H9 (cell line): ENCODE measurements around the gene CEP152. TPM values are rescaled to one million over a fixed set of nuclear protein-coding genes. Genes with fewer than 3 reads are reported as not detected.

ENCODE experiments used
- DNase-seq: peaks from one replicate; pipeline ENCODE4 v3.0.0-alpha.2; 2017
- H2AFZ ChIP-seq: one replicate; pipeline ENCODE4 v1.6.1; 2013; ENCODE audit warnings: mild to moderate bottlenecking, low read length, control low read depth, moderate library complexity
- H2AK5ac ChIP-seq: 2 replicates; pipeline ENCODE4 v1.6.1; 2013; ENCODE audit warnings: low read length, control low read depth, mixed read lengths; ENCODE audit not compliant: insufficient read length
- H2BK120ac ChIP-seq: one replicate; pipeline ENCODE4 v1.6.1; 2013; ENCODE audit warnings: low read depth, mild to moderate bottlenecking, low read length, control low read depth, inconsistent platforms; ENCODE audit not compliant: poor library complexity, severe bottlenecking
- H2BK12ac ChIP-seq: 2 replicates; pipeline ENCODE4 v1.6.1; 2013; ENCODE audit warnings: low read length, control low read depth, mixed read lengths, low read depth; ENCODE audit not compliant: insufficient read length
- H2BK15ac ChIP-seq: 2 replicates; pipeline ENCODE4 v1.6.1; 2013; ENCODE audit warnings: low read depth, low read length, control low read depth
- H2BK20ac ChIP-seq: one replicate; pipeline ENCODE4 v1.6.1; 2013; ENCODE audit warnings: low read depth, mild to moderate bottlenecking, low read length, control low read depth, inconsistent platforms; ENCODE audit not compliant: poor library complexity, severe bottlenecking
- H2BK5ac ChIP-seq: 2 replicates; pipeline ENCODE4 v1.6.1; 2013; ENCODE audit warnings: low read length, control low read depth, mixed read lengths; ENCODE audit not compliant: insufficient read length
- H3K14ac ChIP-seq: 2 replicates; pipeline ENCODE4 v1.6.1; 2013; ENCODE audit warnings: low read length, control low read depth; ENCODE audit not compliant: insufficient read depth
- H3K18ac ChIP-seq: 2 replicates; pipeline ENCODE4 v1.6.1; 2013; ENCODE audit warnings: low read depth, mild to moderate bottlenecking, mixed read lengths, low read length, control low read depth; ENCODE audit not compliant: insufficient read length
- H3K23ac ChIP-seq: 2 replicates; pipeline ENCODE4 v1.6.1; 2013; ENCODE audit warnings: low read length, control low read depth, mixed read lengths, low read depth; ENCODE audit not compliant: insufficient read length
- H3K23me2 ChIP-seq: 2 replicates; pipeline ENCODE4 v1.6.1; 2013; ENCODE audit warnings: low read depth, mild to moderate bottlenecking, mixed read lengths, low read length, control low read depth; ENCODE audit not compliant: insufficient read length, poor library complexity, severe bottlenecking
- H3K27ac ChIP-seq: 2 replicates; pipeline ENCODE4 v1.5.1; 2013; ENCODE audit warnings: low read length, control low read depth, mixed read lengths, low read depth; ENCODE audit not compliant: insufficient read length
- H3K27me3 ChIP-seq: 2 replicates; pipeline ENCODE4 v1.6.1; 2013; ENCODE audit warnings: low read length, control low read depth, inconsistent platforms; ENCODE audit not compliant: insufficient read depth
- H3K4ac ChIP-seq: 2 replicates; pipeline ENCODE4 v1.6.1; 2013; ENCODE audit warnings: low read depth, mild to moderate bottlenecking, control low read depth, inconsistent platforms, low read length, moderate library complexity
- H3K4me1 ChIP-seq: 2 replicates; pipeline ENCODE4 v1.6.1; 2013; ENCODE audit warnings: low read length, control low read depth, inconsistent platforms; ENCODE audit not compliant: insufficient read depth
- H3K4me2 ChIP-seq: 2 replicates; pipeline ENCODE4 v1.6.1; 2013; ENCODE audit warnings: low read length, control low read depth, mixed read lengths; ENCODE audit not compliant: insufficient read length, insufficient read depth
- H3K56ac ChIP-seq: 2 replicates; pipeline ENCODE4 v1.6.1; 2013; ENCODE audit warnings: low read depth, mild to moderate bottlenecking, mixed read lengths, low read length, control low read depth; ENCODE audit not compliant: insufficient read length
- H3K79me1 ChIP-seq: 2 replicates; pipeline ENCODE4 v1.6.1; 2013; ENCODE audit warnings: low read depth, mild to moderate bottlenecking, moderate library complexity, low read length, control low read depth, inconsistent platforms; ENCODE audit not compliant: insufficient read depth, poor library complexity, severe bottlenecking
- H3K79me2 ChIP-seq: 2 replicates; pipeline ENCODE4 v1.6.1; 2013; ENCODE audit warnings: low read length, control low read depth, inconsistent platforms; ENCODE audit not compliant: insufficient read depth
- H3K9ac ChIP-seq: 2 replicates; pipeline ENCODE4 v1.6.1; 2013; ENCODE audit warnings: low read length, control low read depth, mixed read lengths; ENCODE audit not compliant: insufficient read length; ENCODE audit errors: extremely low read depth
- H3K9me3 ChIP-seq: one replicate; pipeline ENCODE4 v1.6.1; 2013; ENCODE audit warnings: low read depth, low read length, inconsistent platforms; ENCODE audit not compliant: control insufficient read depth
- H3T11ph ChIP-seq: one replicate; pipeline ENCODE4 v1.6.1; 2013; ENCODE audit warnings: mild to moderate bottlenecking, low read length, control low read depth, inconsistent platforms
- H4K20me1 ChIP-seq: one replicate; pipeline ENCODE4 v1.6.1; 2013; ENCODE audit not compliant: control insufficient read depth, insufficient read length, insufficient read depth
- H4K5ac ChIP-seq: 2 replicates; pipeline ENCODE4 v1.6.1; 2013; ENCODE audit warnings: low read depth, mild to moderate bottlenecking, mixed read lengths, low read length, control low read depth; ENCODE audit not compliant: insufficient read length
- H4K8ac ChIP-seq: replicated peaks from 2 replicates; pipeline ENCODE4 v1.6.1; 2013; ENCODE audit warnings: low read length, control low read depth, mixed read lengths, low read depth; ENCODE audit not compliant: insufficient read length
- H4K91ac ChIP-seq: 2 replicates; pipeline ENCODE4 v1.6.1; 2013; ENCODE audit warnings: low read depth, mild to moderate bottlenecking, moderate library complexity, mixed read lengths, low read length, control low read depth; ENCODE audit not compliant: insufficient read length
- H3K27ac Mint-ChIP-seq, 3 experiments: 2 replicates in 2 of 3; 3 replicates in 1 of 3; pipeline ENCODE4 v1.8.0; 2020 to 2021; ENCODE audit warnings: mixed read lengths in 3 of 3, mild to moderate bottlenecking in 1 of 3, moderate library complexity in 1 of 3
- H3K27me3 Mint-ChIP-seq: 2 replicates; pipeline ENCODE4 v1.8.0; 2021; ENCODE audit warnings: low read depth, mild to moderate bottlenecking, moderate library complexity, mixed read lengths
- H3K36me3 Mint-ChIP-seq, 3 experiments: 2 replicates in 2 of 3; 3 replicates in 1 of 3; pipeline ENCODE4 v1.8.0; 2020 to 2021; ENCODE audit warnings: low read depth in 3 of 3, mixed read lengths in 3 of 3; ENCODE audit not compliant: insufficient read depth in 1 of 3
- H3K4me1 Mint-ChIP-seq, 2 experiments: 2 replicates each; pipeline ENCODE4 v1.8.0; 2020; ENCODE audit warnings: mixed read lengths in 2 of 2
- H3K4me3 Mint-ChIP-seq, 2 experiments: 2 replicates in 1 of 2; 3 replicates in 1 of 2; pipeline ENCODE4 v1.8.0; 2020 to 2021; ENCODE audit warnings: mild to moderate bottlenecking in 2 of 2, mixed read lengths in 2 of 2, moderate library complexity in 1 of 2
- H3K9me3 Mint-ChIP-seq, 2 experiments: 2 replicates in 1 of 2; 3 replicates in 1 of 2; pipeline ENCODE4 v1.8.0; 2020; ENCODE audit warnings: mild to moderate bottlenecking in 2 of 2, mixed read lengths in 2 of 2, moderate library complexity in 1 of 2
- total RNA-seq: library from RNA; stranded (reverse); gene quantifications from 2 replicates; pipeline ENCODE4 v1.2.1, GENCODE V29; 2021
- TF ChIP-seq, protein P1 (sequence below): fragments of 200-600 bp; sonication (generic); conservative IDR thresholded peaks from 3 replicates; pipeline ENCODE4 v1.8.0; 2021; ENCODE audit warnings: antibody characterized with exemption, mild to moderate bottlenecking

Gene CEP152
- total RNA-seq, 1 experiment from 2014 or later: 10.9 TPM

DNA sequence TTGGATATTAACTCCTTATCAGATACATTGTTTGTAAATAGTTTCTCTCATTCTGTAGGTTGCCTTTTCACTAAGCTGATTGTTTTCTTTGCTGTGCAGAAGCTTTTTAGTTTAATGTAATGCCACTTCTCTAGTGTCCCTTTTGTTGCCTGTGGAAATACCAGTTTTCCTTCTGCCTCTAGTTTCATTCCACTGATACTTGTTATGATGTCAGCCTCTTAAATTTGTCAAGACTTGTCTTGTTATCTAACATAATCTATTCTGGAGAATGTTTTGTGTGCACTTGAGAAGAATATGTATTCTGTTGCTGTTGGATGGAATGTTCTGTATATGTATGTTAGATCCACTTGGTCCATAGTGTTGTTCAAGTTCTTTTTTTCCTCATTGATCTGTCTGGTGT, 18.0 kb upstream of the CEP152 start:
- Histone ChIP-seq H3K23ac (no peak overlapping the region), H2BK12ac (no peak overlapping the region), H4K5ac (no peak overlapping the region), H2BK15ac (no peak overlapping the region), H3K4me1 (no peaks in the 10 kb centered on the region), H3K4me2 (no peak overlapping the region), H3K9me3 (no peaks in the 10 kb centered on the region), H3K14ac (no peak overlapping the region), H3T11ph (no peak overlapping the region), H3K27ac (no peak overlapping the region), H2BK20ac (no peak overlapping the region), H4K20me1 (no peaks in the 10 kb centered on the region), H3K56ac (no peak overlapping the region), H3K27me3 (no peaks in the 10 kb centered on the region), H3K4ac (no peak overlapping the region), H2AFZ (no peak overlapping the region), H3K79me1 (no peaks in the 10 kb centered on the region), H2BK120ac (no peak overlapping the region), H4K8ac (no peak overlapping the region), H3K9ac (no peak overlapping the region), H4K91ac (no peak overlapping the region), H3K23me2 (no peaks in the 10 kb centered on the region), H3K18ac (no peak overlapping the region), H2AK5ac (no peak overlapping the region), H2BK5ac (no peak overlapping the region), H3K79me2 (no peaks in the 10 kb centered on the region)
- Mint-ChIP-seq H3K36me3 (no peaks in the 10 kb centered on the region), H3K27ac (no peak overlapping the region), H3K4me3 (no peak overlapping the region), H3K27me3 (no peaks in the 10 kb centered on the region; the same call in 1 of the 2 replicates), H3K9me3 (no peaks in the 10 kb centered on the region), H3K4me1 (peaks cover 1% of the 10 kb centered on the region in 2 experiments; a peak in 2 of 4 replicates)
- DNase-seq: no peak
- TF ChIP-seq, protein P1, sequence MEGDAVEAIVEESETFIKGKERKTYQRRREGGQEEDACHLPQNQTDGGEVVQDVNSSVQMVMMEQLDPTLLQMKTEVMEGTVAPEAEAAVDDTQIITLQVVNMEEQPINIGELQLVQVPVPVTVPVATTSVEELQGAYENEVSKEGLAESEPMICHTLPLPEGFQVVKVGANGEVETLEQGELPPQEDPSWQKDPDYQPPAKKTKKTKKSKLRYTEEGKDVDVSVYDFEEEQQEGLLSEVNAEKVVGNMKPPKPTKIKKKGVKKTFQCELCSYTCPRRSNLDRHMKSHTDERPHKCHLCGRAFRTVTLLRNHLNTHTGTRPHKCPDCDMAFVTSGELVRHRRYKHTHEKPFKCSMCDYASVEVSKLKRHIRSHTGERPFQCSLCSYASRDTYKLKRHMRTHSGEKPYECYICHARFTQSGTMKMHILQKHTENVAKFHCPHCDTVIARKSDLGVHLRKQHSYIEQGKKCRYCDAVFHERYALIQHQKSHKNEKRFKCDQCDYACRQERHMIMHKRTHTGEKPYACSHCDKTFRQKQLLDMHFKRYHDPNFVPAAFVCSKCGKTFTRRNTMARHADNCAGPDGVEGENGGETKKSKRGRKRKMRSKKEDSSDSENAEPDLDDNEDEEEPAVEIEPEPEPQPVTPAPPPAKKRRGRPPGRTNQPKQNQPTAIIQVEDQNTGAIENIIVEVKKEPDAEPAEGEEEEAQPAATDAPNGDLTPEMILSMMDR: no peak
